IMR-90 (cell line): ENCODE results near the gene TEX101. TPM values are rescaled to one million over a fixed set of nuclear protein-coding genes. Genes with fewer than 3 reads are reported as not detected.
"Not testable (repeated sequence)": the region's sequence is repeated elsewhere in the genome, so short reads cannot be mapped to it uniquely, and the experiment has no call there.

Experiments used
- ATAC-seq: fragments of 200-7000 bp; cut with Tn5 transposase; 2 replicates; pipeline ENCODE4 v1.9.1; 2020; ENCODE audit warnings: low read depth, mild to moderate bottlenecking, moderate library complexity
- BruUV-seq: library from RNA; stranded (reverse); fragments of 400-500 nt; replicated peaks from 2 replicates; lab custom pipeline; 2021; lab: Mats Ljungman, UMichigan
- CTCF ChIA-PET: fragments of 300-600 bp; formaldehyde crosslinking; extraction: SDS; loops from one replicate; lab custom pipeline; 2021; ENCODE audit warnings: antibody characterized with exemption; lab: Yijun Ruan, JAX
- POLR2A ChIA-PET: fragments of 300-600 bp; sonication (Branson Sonifier 250); formaldehyde crosslinking; loops from one replicate; lab custom pipeline; 2022; ENCODE audit warnings: antibody characterized with exemption; ENCODE audit not compliant: unreplicated experiment; lab: Charles Lee
- DNase-seq: peaks from one replicate; pipeline ENCODE4 v3.0.0; 2013
- H2AFZ ChIP-seq: replicated peaks from 2 replicates; pipeline ENCODE3; 2013; ENCODE audit warnings: low read length, mild to moderate bottlenecking; ENCODE audit not compliant: poor library complexity
- H2AK5ac ChIP-seq: 2 replicates; pipeline ENCODE4 v1.6.1; 2013; ENCODE audit warnings: low read depth, low read length, inconsistent platforms
- H2AK9ac ChIP-seq: replicated peaks from 2 replicates; pipeline ENCODE3; 2013; ENCODE audit warnings: mild to moderate bottlenecking, low read depth, low read length, moderate library complexity; ENCODE audit not compliant: poor library complexity
- H2BK120ac ChIP-seq: 2 replicates; pipeline ENCODE4 v1.6.1; 2013; ENCODE audit warnings: low read depth, low read length, inconsistent platforms
- H2BK15ac ChIP-seq: 3 replicates; pipeline ENCODE4 v1.6.1; 2013; ENCODE audit warnings: low read depth, low read length, inconsistent platforms
- H2BK20ac ChIP-seq: 2 replicates; pipeline ENCODE4 v1.6.1; 2013; ENCODE audit warnings: low read depth, mild to moderate bottlenecking, inconsistent platforms, low read length, moderate library complexity
- H2BK5ac ChIP-seq: 2 replicates; pipeline ENCODE4 v1.6.1; 2013; ENCODE audit warnings: mild to moderate bottlenecking, low read depth, low read length, inconsistent platforms; ENCODE audit not compliant: poor library complexity, severe bottlenecking
- H3K14ac ChIP-seq: replicated peaks from 2 replicates; pipeline ENCODE4 v1.6.1; 2013; ENCODE audit warnings: low read depth, low read length, inconsistent platforms
- H3K18ac ChIP-seq: 2 replicates; pipeline ENCODE4 v1.6.1; 2013; ENCODE audit warnings: low read depth, low read length, control low read depth
- H3K23ac ChIP-seq: 2 replicates; pipeline ENCODE4 v1.6.1; 2013; ENCODE audit warnings: low read depth, low read length, inconsistent platforms
- H3K27ac ChIP-seq: 2 replicates; pipeline ENCODE4 v1.5.1; 2013; ENCODE audit warnings: mild to moderate bottlenecking, control low read depth, low read length; ENCODE audit not compliant: insufficient read depth
- H3K27me3 ChIP-seq: 2 replicates; pipeline ENCODE4 v1.6.1; 2013; ENCODE audit warnings: low read length; ENCODE audit not compliant: control insufficient read depth, insufficient read depth
- H3K36me3 ChIP-seq: 2 replicates; pipeline ENCODE4 v1.6.1; 2013; ENCODE audit warnings: low read length, mixed read lengths; ENCODE audit not compliant: control insufficient read depth, insufficient read depth
- H3K4ac ChIP-seq: 2 replicates; pipeline ENCODE4 v1.6.1; 2013; ENCODE audit warnings: low read depth, low read length, inconsistent platforms
- H3K4me1 ChIP-seq: 2 replicates; pipeline ENCODE4 v1.6.1; 2013; ENCODE audit warnings: low read length, mixed read lengths; ENCODE audit not compliant: control insufficient read depth, insufficient read depth
- H3K4me2 ChIP-seq: 2 replicates; pipeline ENCODE4 v1.6.1; 2013; ENCODE audit warnings: low read depth, mild to moderate bottlenecking, control low read depth, low read length, moderate library complexity
- H3K4me3 ChIP-seq: 2 replicates; pipeline ENCODE4 v1.5.1; 2013; ENCODE audit warnings: low read depth, mild to moderate bottlenecking, control low read depth, low read length, moderate library complexity; ENCODE audit not compliant: insufficient read depth
- H3K56ac ChIP-seq: 2 replicates; pipeline ENCODE4 v1.6.1; 2013; ENCODE audit warnings: low read length, inconsistent platforms; ENCODE audit not compliant: insufficient read depth; ENCODE audit errors: extremely low read depth
- H3K79me1 ChIP-seq, 2 experiments: 2 replicates each; pipeline ENCODE4 v1.6.1; 2013; ENCODE audit warnings: low read length in 2 of 2, inconsistent platforms in 1 of 2, low read depth in 1 of 2
- H3K9ac ChIP-seq: 2 replicates; pipeline ENCODE4 v1.6.1; 2013; ENCODE audit warnings: low read depth, low read length, control low read depth
- H3K9me1 ChIP-seq: 2 replicates; pipeline ENCODE4 v1.6.1; 2013; ENCODE audit warnings: low read length, inconsistent platforms; ENCODE audit not compliant: insufficient read depth
- H3K9me3 ChIP-seq: 2 replicates; pipeline ENCODE4 v1.6.1; 2013; ENCODE audit warnings: low read length; ENCODE audit not compliant: control insufficient read depth, insufficient read depth
- H4K20me1 ChIP-seq: 2 replicates; pipeline ENCODE4 v1.6.1; 2013; ENCODE audit warnings: low read length, inconsistent platforms; ENCODE audit not compliant: insufficient read depth
- H4K5ac ChIP-seq: 2 replicates; pipeline ENCODE4 v1.6.1; 2013; ENCODE audit warnings: mild to moderate bottlenecking, low read depth, low read length, control low read depth
- H4K8ac ChIP-seq, 2 experiments: 2 replicates each; pipeline ENCODE4 v1.6.1; 2013; ENCODE audit warnings: low read depth in 2 of 2, low read length in 2 of 2, control low read depth in 1 of 2, inconsistent platforms in 1 of 2
- H4K91ac ChIP-seq: 2 replicates; pipeline ENCODE4 v1.6.1; 2013; ENCODE audit warnings: low read depth, low read length, inconsistent platforms; ENCODE audit not compliant: insufficient read depth
- WGBS, 2 experiments: methylation state at CpG; one replicate each; pipeline versions ENCODE4 v1.1.5 to v1.1.7; 2013; ENCODE audit warnings: missing lambda C conversion rate in 2 of 2; ENCODE audit not compliant: insufficient read length in 1 of 2; ENCODE audit errors: extremely low coverage in 2 of 2; 5-methylcytosine and 5-hydroxymethylcytosine counted together
- dilution Hi-C: fragments of 300-500 bp; cut with HindIII; formaldehyde crosslinking; loops from one replicate; pipeline ENCODE4 v1.14.3; 2018; ENCODE audit warnings: low sequenced_read_pairs; ENCODE audit not compliant: unreplicated experiment
- in situ Hi-C: fragments of 300-500 bp; cut with MboI; formaldehyde crosslinking; loops from 3 replicates; pipeline ENCODE4 v1.14.3; 2019; ENCODE audit warnings: low sequenced_read_pairs, inconsistent platforms, mixed read lengths
- intact Hi-C: fragments of 100-400 bp; cut with micrococcal nuclease; formaldehyde crosslinking; loops from 2 replicates; pipeline ENCODE4 v1.10.0; 2022
- polyA plus RNA-seq, 3 experiments: library from polyadenylated mRNA; depleted of rRNA; stranded (reverse); fragments of >200 nt; gene quantifications; 2 replicates each; pipeline ENCODE4 v1.2.3, GENCODE V29; 2012; ENCODE audit warnings: low replicate concordance in 1 of 3
- total RNA-seq: library from RNA; depleted of rRNA; stranded (reverse); fragments of >200 nt; gene quantifications from 2 replicates; pipeline ENCODE4 v1.2.3, GENCODE V29; 2012

Gene TEX101
- total and polyA plus RNA-seq, 2 of the 4 experiments (the other 2 are of a cell fraction): not detected

- in situ Hi-C loops, H2BK120ac ChIP-seq, H3K79me1 ChIP-seq, H3K4me3 ChIP-seq, H2AFZ ChIP-seq, H3K14ac ChIP-seq, H3K36me3 ChIP-seq, H4K8ac ChIP-seq, H2BK15ac ChIP-seq, H2AK9ac ChIP-seq, POLR2A ChIA-PET, H3K23ac ChIP-seq, H3K4me1 ChIP-seq, intact Hi-C loops, H3K27ac ChIP-seq, dilution Hi-C loops, H3K4me2 ChIP-seq, H3K9me1 ChIP-seq, H4K20me1 ChIP-seq, BruUV-seq, CTCF ChIA-PET, H3K4ac ChIP-seq, H3K9ac ChIP-seq, H2BK20ac ChIP-seq, ATAC-seq, DNase-seq, H4K91ac ChIP-seq, H2AK5ac ChIP-seq, H3K18ac ChIP-seq, H3K9me3 ChIP-seq, H3K56ac ChIP-seq, H4K5ac ChIP-seq, H2BK5ac ChIP-seq: not testable (repeated sequence)
- WGBS, 2 experiments: 46% methylated on average over 2 of the region's 9 CpGs; no CpG with 5 or more reads in 1 of the 2 experiments
- peaks cover 22% of the 10 kb centered on the region for H3K27me3 ChIP-seq
Measured at GRCh38 chr19:43368897-43369296, 45.8 kb upstream of the TEX101 start.
